Hepatocyte (in vitro differentiated cells): Measurements from ENCODE around the gene PSMA7. TPM values are rescaled to one million over a fixed set of nuclear protein-coding genes. Genes with fewer than 3 reads are reported as not detected.
"Not testable (repeated sequence)": the region's sequence is repeated elsewhere in the genome, so short reads cannot be mapped to it uniquely, and the experiment has no call there.

Experiments used
- DNase-seq: peaks from one replicate; pipeline ENCODE4 v3.0.0-alpha.2; 2016; ENCODE audit warnings: low spot score
- H2AFZ ChIP-seq: fragments of 200-600 bp; sonication (generic); 2 replicates; pipeline ENCODE4 v1.6.0; 2016; ENCODE audit warnings: antibody characterized with exemption, mild to moderate bottlenecking
- H3K27ac ChIP-seq: fragments of 200-600 bp; sonication (generic); 2 replicates; pipeline ENCODE4 v1.5.1; 2016; ENCODE audit warnings: mild to moderate bottlenecking
- H3K27me3 ChIP-seq: fragments of 200-600 bp; sonication (generic); 2 replicates; pipeline ENCODE4 v1.6.1; 2016
- H3K36me3 ChIP-seq: fragments of 200-600 bp; sonication (generic); replicated peaks from 2 replicates; pipeline ENCODE4 v1.5.1; 2016; ENCODE audit warnings: low read depth; ENCODE audit not compliant: insufficient read depth
- H3K4me1 ChIP-seq: fragments of 200-600 bp; sonication (generic); 2 replicates; pipeline ENCODE4 v1.5.1; 2016; ENCODE audit warnings: mild to moderate bottlenecking, moderate library complexity; ENCODE audit not compliant: insufficient read depth
- H3K4me2 ChIP-seq: fragments of 200-600 bp; sonication (generic); 2 replicates; pipeline ENCODE4 v1.6.0; 2016
- H3K4me3 ChIP-seq: fragments of 200-600 bp; sonication (generic); 2 replicates; pipeline ENCODE4 v1.5.1; 2016; ENCODE audit warnings: mild to moderate bottlenecking
- H3K79me2 ChIP-seq: fragments of 200-600 bp; sonication (generic); 2 replicates; pipeline ENCODE4 v1.6.0; 2017; ENCODE audit warnings: mild to moderate bottlenecking
- H3K9me2 ChIP-seq: fragments of 200-600 bp; sonication (generic); replicated peaks from 2 replicates; pipeline ENCODE4 v1.6.0; 2017; ENCODE audit warnings: mild to moderate bottlenecking; ENCODE audit not compliant: insufficient read depth
- H3K9me3 ChIP-seq: fragments of 200-600 bp; sonication (generic); 2 replicates; pipeline ENCODE4 v1.5.1; 2016; ENCODE audit warnings: low read depth, mild to moderate bottlenecking
- H4K20me1 ChIP-seq: fragments of 200-600 bp; sonication (generic); 2 replicates; pipeline ENCODE4 v1.6.0; 2016; ENCODE audit warnings: mild to moderate bottlenecking; ENCODE audit not compliant: insufficient read depth, poor library complexity, severe bottlenecking
- CTCF ChIP-seq: fragments of 200-600 bp; sonication (generic); IDR thresholded peaks from 2 replicates; pipeline ENCODE4 v1.5.1; 2016; ENCODE audit warnings: antibody characterized with exemption, mild to moderate bottlenecking; ENCODE audit not compliant: poor library complexity
- EZH2 ChIP-seq: fragments of 200-600 bp; sonication (generic); IDR thresholded peaks from 2 replicates; pipeline ENCODE4 v1.6.1; 2016; ENCODE audit warnings: antibody characterized with exemption, mild to moderate bottlenecking, borderline replicate concordance
- EZH2phosphoT487 ChIP-seq: fragments of 200-600 bp; sonication (generic); IDR thresholded peaks from one replicate; pipeline ENCODE4 v1.6.1; 2018; ENCODE audit warnings: antibody characterized with exemption, mild to moderate bottlenecking, low read depth, moderate library complexity; ENCODE audit not compliant: unreplicated experiment, severe bottlenecking
- WGBS: methylation state at CpG from one replicate; pipeline ENCODE4 v1.1.6; 2016; ENCODE audit warnings: low lambda C conversion rate; ENCODE audit errors: missing lambda C conversion rate; 5-methylcytosine and 5-hydroxymethylcytosine counted together
- polyA plus RNA-seq: library from polyadenylated mRNA; unstranded; fragments of >200 nt; fragmentation: Nextera tagmentation; extraction: Ambion mirVana; gene quantifications from 2 replicates; pipeline ENCODE4 v1.2.1, GENCODE V29; 2016
- total RNA-seq: library from RNA; depleted of rRNA; stranded (reverse); fragments of >200 nt; gene quantifications from 2 replicates; pipeline ENCODE4 v1.2.3, GENCODE V29; 2014

PSMA7 gene
- total and polyA plus RNA-seq, 2 experiments from 2014 or later: 277 to 408 TPM

GRCh38 chr20:62116558-62117361, 26.4 kb downstream of the PSMA7 start:
- H3K4me1 ChIP-seq: peaks cover 11% of the 10 kb centered on the region
- H3K79me2 ChIP-seq: no peaks in the 10 kb centered on the region
- no peak for DNase-seq
- WGBS: 88% methylated on average over 38 of the region's 38 CpGs
- H3K27me3 ChIP-seq: no peaks in the 10 kb centered on the region
- H3K36me3 ChIP-seq: no peaks in the 10 kb centered on the region
- H4K20me1 ChIP-seq: no peaks in the 10 kb centered on the region
- H2AFZ ChIP-seq: no peak overlapping the region
- H3K9me3 ChIP-seq: no peaks in the 10 kb centered on the region
- H3K4me2 ChIP-seq: no peak overlapping the region
- no peak overlapping the region for H3K4me3 ChIP-seq
- TF ChIP-seq EZH2phosphoT487 (no peak), CTCF (no peak), EZH2 (no peak)
- H3K27ac ChIP-seq: no peak overlapping the region
- no peaks in the 10 kb centered on the region for H3K9me2 ChIP-seq

- not testable (repeated sequence) for H3K4me2 ChIP-seq
These were observed 27.3 kb downstream of the PSMA7 start for GRCh38 chr20:62115800-62116407.

GRCh38 chr20:62114894-62115293, 28.3 kb downstream of the PSMA7 start:
- Histone ChIP-seq H3K4me1 (no peaks in the 10 kb centered on the region), H2AFZ (no peak overlapping the region), H3K79me2 (no peaks in the 10 kb centered on the region), H4K20me1 (no peaks in the 10 kb centered on the region), H3K27ac (no peak overlapping the region), H3K9me3 (no peaks in the 10 kb centered on the region), H3K4me2 (no peak overlapping the region), H3K36me3 (no peaks in the 10 kb centered on the region), H3K4me3 (no peak overlapping the region), H3K9me2 (no peaks in the 10 kb centered on the region), H3K27me3 (no peaks in the 10 kb centered on the region)
- 45% methylated on average over 8 of the region's 8 CpGs for WGBS
- no peak for DNase-seq
- TF ChIP-seq EZH2 (no peak), CTCF (no peak), EZH2phosphoT487 (no peak)

More at GRCh38 chr20:62115800-62116407, 27.3 kb downstream of the PSMA7 start:
- DNase-seq, H3K79me2 ChIP-seq, H2AFZ ChIP-seq, H3K27ac ChIP-seq, H3K9me2 ChIP-seq, H3K36me3 ChIP-seq, H3K4me1 ChIP-seq, H4K20me1 ChIP-seq, H3K4me3 ChIP-seq, H3K9me3 ChIP-seq, H3K27me3 ChIP-seq: not testable (repeated sequence)
- WGBS: 83% methylated on average over 6 of the region's 7 CpGs

GRCh38 chr20:62112368-62112767, 30.8 kb downstream of the PSMA7 start:
- Histone ChIP-seq H3K9me3 (peaks cover 4% of the 10 kb centered on the region), H3K27me3 (no peaks in the 10 kb centered on the region), H3K4me3 (no peak overlapping the region), H4K20me1 (no peaks in the 10 kb centered on the region), H3K4me2 (no peak overlapping the region), H2AFZ (no peak overlapping the region), H3K9me2 (no peaks in the 10 kb centered on the region), H3K36me3 (no peaks in the 10 kb centered on the region), H3K27ac (no peak overlapping the region), H3K4me1 (no peaks in the 10 kb centered on the region), H3K79me2 (no peaks in the 10 kb centered on the region)
- DNase-seq: no peak
- 96% methylated on average over 6 of the region's 6 CpGs for WGBS
- TF ChIP-seq EZH2 (no peak), EZH2phosphoT487 (no peak), CTCF (no peak)
